IMR-90 (cell line): Measurements from ENCODE around the gene NEURL1B. TPM values are rescaled to one million over a fixed set of nuclear protein-coding genes. Genes with fewer than 3 reads are reported as not detected.

Source experiments
- ATAC-seq: fragments of 200-7000 bp; cut with Tn5 transposase; 2 replicates; pipeline ENCODE4 v1.9.1; 2020; ENCODE audit warnings: low read depth, mild to moderate bottlenecking, moderate library complexity
- BruUV-seq: library from RNA; stranded (reverse); fragments of 400-500 nt; replicated peaks from 2 replicates; lab custom pipeline; 2021; lab: Mats Ljungman, UMichigan
- CTCF ChIA-PET: fragments of 300-600 bp; formaldehyde crosslinking; extraction: SDS; loops from one replicate; lab custom pipeline; 2021; ENCODE audit warnings: antibody characterized with exemption; lab: Yijun Ruan, JAX
- POLR2A ChIA-PET: fragments of 300-600 bp; sonication (Branson Sonifier 250); formaldehyde crosslinking; loops from one replicate; lab custom pipeline; 2022; ENCODE audit warnings: antibody characterized with exemption; ENCODE audit not compliant: unreplicated experiment; lab: Charles Lee
- DNase-seq: peaks from one replicate; pipeline ENCODE4 v3.0.0; 2013
- H2AFZ ChIP-seq: replicated peaks from 2 replicates; pipeline ENCODE3; 2013; ENCODE audit warnings: low read length, mild to moderate bottlenecking; ENCODE audit not compliant: poor library complexity
- H2AK5ac ChIP-seq: 2 replicates; pipeline ENCODE4 v1.6.1; 2013; ENCODE audit warnings: low read depth, low read length, inconsistent platforms
- H2AK9ac ChIP-seq: replicated peaks from 2 replicates; pipeline ENCODE3; 2013; ENCODE audit warnings: mild to moderate bottlenecking, low read depth, low read length, moderate library complexity; ENCODE audit not compliant: poor library complexity
- H2BK120ac ChIP-seq: 2 replicates; pipeline ENCODE4 v1.6.1; 2013; ENCODE audit warnings: low read depth, low read length, inconsistent platforms
- H2BK15ac ChIP-seq: 3 replicates; pipeline ENCODE4 v1.6.1; 2013; ENCODE audit warnings: low read depth, low read length, inconsistent platforms
- H2BK20ac ChIP-seq: 2 replicates; pipeline ENCODE4 v1.6.1; 2013; ENCODE audit warnings: low read depth, mild to moderate bottlenecking, inconsistent platforms, low read length, moderate library complexity
- H2BK5ac ChIP-seq: 2 replicates; pipeline ENCODE4 v1.6.1; 2013; ENCODE audit warnings: mild to moderate bottlenecking, low read depth, low read length, inconsistent platforms; ENCODE audit not compliant: poor library complexity, severe bottlenecking
- H3K14ac ChIP-seq: replicated peaks from 2 replicates; pipeline ENCODE4 v1.6.1; 2013; ENCODE audit warnings: low read depth, low read length, inconsistent platforms
- H3K18ac ChIP-seq: 2 replicates; pipeline ENCODE4 v1.6.1; 2013; ENCODE audit warnings: low read depth, low read length, control low read depth
- H3K23ac ChIP-seq: 2 replicates; pipeline ENCODE4 v1.6.1; 2013; ENCODE audit warnings: low read depth, low read length, inconsistent platforms
- H3K27ac ChIP-seq: 2 replicates; pipeline ENCODE4 v1.5.1; 2013; ENCODE audit warnings: mild to moderate bottlenecking, control low read depth, low read length; ENCODE audit not compliant: insufficient read depth
- H3K27me3 ChIP-seq: 2 replicates; pipeline ENCODE4 v1.6.1; 2013; ENCODE audit warnings: low read length; ENCODE audit not compliant: control insufficient read depth, insufficient read depth
- H3K36me3 ChIP-seq: 2 replicates; pipeline ENCODE4 v1.6.1; 2013; ENCODE audit warnings: low read length, mixed read lengths; ENCODE audit not compliant: control insufficient read depth, insufficient read depth
- H3K4ac ChIP-seq: 2 replicates; pipeline ENCODE4 v1.6.1; 2013; ENCODE audit warnings: low read depth, low read length, inconsistent platforms
- H3K4me1 ChIP-seq: 2 replicates; pipeline ENCODE4 v1.6.1; 2013; ENCODE audit warnings: low read length, mixed read lengths; ENCODE audit not compliant: control insufficient read depth, insufficient read depth
- H3K4me2 ChIP-seq: 2 replicates; pipeline ENCODE4 v1.6.1; 2013; ENCODE audit warnings: low read depth, mild to moderate bottlenecking, control low read depth, low read length, moderate library complexity
- H3K4me3 ChIP-seq: 2 replicates; pipeline ENCODE4 v1.5.1; 2013; ENCODE audit warnings: low read depth, mild to moderate bottlenecking, control low read depth, low read length, moderate library complexity; ENCODE audit not compliant: insufficient read depth
- H3K56ac ChIP-seq: 2 replicates; pipeline ENCODE4 v1.6.1; 2013; ENCODE audit warnings: low read length, inconsistent platforms; ENCODE audit not compliant: insufficient read depth; ENCODE audit errors: extremely low read depth
- H3K79me1 ChIP-seq, 2 experiments: 2 replicates each; pipeline ENCODE4 v1.6.1; 2013; ENCODE audit warnings: low read length in 2 of 2, inconsistent platforms in 1 of 2, low read depth in 1 of 2
- H3K9ac ChIP-seq: 2 replicates; pipeline ENCODE4 v1.6.1; 2013; ENCODE audit warnings: low read depth, low read length, control low read depth
- H3K9me1 ChIP-seq: 2 replicates; pipeline ENCODE4 v1.6.1; 2013; ENCODE audit warnings: low read length, inconsistent platforms; ENCODE audit not compliant: insufficient read depth
- H3K9me3 ChIP-seq: 2 replicates; pipeline ENCODE4 v1.6.1; 2013; ENCODE audit warnings: low read length; ENCODE audit not compliant: control insufficient read depth, insufficient read depth
- H4K20me1 ChIP-seq: 2 replicates; pipeline ENCODE4 v1.6.1; 2013; ENCODE audit warnings: low read length, inconsistent platforms; ENCODE audit not compliant: insufficient read depth
- H4K5ac ChIP-seq: 2 replicates; pipeline ENCODE4 v1.6.1; 2013; ENCODE audit warnings: mild to moderate bottlenecking, low read depth, low read length, control low read depth
- H4K8ac ChIP-seq, 2 experiments: 2 replicates each; pipeline ENCODE4 v1.6.1; 2013; ENCODE audit warnings: low read depth in 2 of 2, low read length in 2 of 2, control low read depth in 1 of 2, inconsistent platforms in 1 of 2
- H4K91ac ChIP-seq: 2 replicates; pipeline ENCODE4 v1.6.1; 2013; ENCODE audit warnings: low read depth, low read length, inconsistent platforms; ENCODE audit not compliant: insufficient read depth
- BHLHE40 ChIP-seq: fragments of 150-350 bp; IDR thresholded peaks from 2 replicates; pipeline ENCODE4 v1.6.1; 2016; ENCODE audit warnings: mild to moderate bottlenecking, low read depth, low read length
- CEBPB ChIP-seq: IDR thresholded peaks from 2 replicates; pipeline ENCODE4 v1.6.1; 2012; ENCODE audit warnings: low read depth, low read length, improper control_type of control experiment
- CHD1 ChIP-seq: IDR thresholded peaks from 2 replicates; pipeline ENCODE4 v1.6.1; 2012; ENCODE audit warnings: low read depth, low read length, improper control_type of control experiment
- FOS ChIP-seq: fragments of 150-350 bp; IDR thresholded peaks from 2 replicates; pipeline ENCODE4 v1.6.1; 2016; ENCODE audit warnings: low read depth, low read length
- MAFK ChIP-seq: IDR thresholded peaks from 2 replicates; pipeline ENCODE4 v1.6.1; 2012; ENCODE audit warnings: low read depth, low read length, improper control_type of control experiment
- MAZ ChIP-seq: IDR thresholded peaks from 2 replicates; pipeline ENCODE4 v1.6.1; 2012; ENCODE audit warnings: low read depth, mild to moderate bottlenecking, low read length, improper control_type of control experiment, moderate library complexity, borderline replicate concordance
- MXI1 ChIP-seq: IDR thresholded peaks from 2 replicates; pipeline ENCODE4 v1.6.1; 2012; ENCODE audit warnings: low read depth, mild to moderate bottlenecking, low read length, moderate library complexity, borderline replicate concordance
- NFE2L2 ChIP-seq: fragments of 150-350 bp; IDR thresholded peaks from 2 replicates; pipeline ENCODE4 v1.6.1; 2016; ENCODE audit warnings: low read depth, mild to moderate bottlenecking, low read length
- POLR2A ChIP-seq: IDR thresholded peaks from 2 replicates; pipeline ENCODE4 v1.6.1; 2012; ENCODE audit warnings: mild to moderate bottlenecking, low read depth, low read length
- RAD21 ChIP-seq: IDR thresholded peaks from 2 replicates; pipeline ENCODE4 v1.6.1; 2012; ENCODE audit warnings: low read length, improper control_type of control experiment
- RCOR1 ChIP-seq: IDR thresholded peaks from 2 replicates; pipeline ENCODE4 v1.6.1; 2012; ENCODE audit warnings: mild to moderate bottlenecking, low read length, improper control_type of control experiment; ENCODE audit not compliant: insufficient replicate concordance
- RFX5 ChIP-seq: IDR thresholded peaks from 2 replicates; pipeline ENCODE4 v1.8.0; 2012; ENCODE audit warnings: low read depth, mild to moderate bottlenecking, low read length, moderate library complexity
- SMC3 ChIP-seq: fragments of 150-350 bp; IDR thresholded peaks from 2 replicates; pipeline ENCODE4 v1.6.1; 2016; ENCODE audit warnings: low read depth, mild to moderate bottlenecking, antibody characterized with exemption, low read length, moderate library complexity
- WGBS, 2 experiments: methylation state at CpG; one replicate each; pipeline versions ENCODE4 v1.1.5 to v1.1.7; 2013; ENCODE audit warnings: missing lambda C conversion rate in 2 of 2; ENCODE audit not compliant: insufficient read length in 1 of 2; ENCODE audit errors: extremely low coverage in 2 of 2; 5-methylcytosine and 5-hydroxymethylcytosine counted together
- dilution Hi-C: fragments of 300-500 bp; cut with HindIII; formaldehyde crosslinking; loops from one replicate; pipeline ENCODE4 v1.14.3; 2018; ENCODE audit warnings: low sequenced_read_pairs; ENCODE audit not compliant: unreplicated experiment
- in situ Hi-C: fragments of 300-500 bp; cut with MboI; formaldehyde crosslinking; loops from 3 replicates; pipeline ENCODE4 v1.14.3; 2019; ENCODE audit warnings: low sequenced_read_pairs, inconsistent platforms, mixed read lengths
- intact Hi-C: fragments of 100-400 bp; cut with micrococcal nuclease; formaldehyde crosslinking; loops from 2 replicates; pipeline ENCODE4 v1.10.0; 2022
- polyA plus RNA-seq, 3 experiments: library from polyadenylated mRNA; depleted of rRNA; stranded (reverse); fragments of >200 nt; gene quantifications; 2 replicates each; pipeline ENCODE4 v1.2.3, GENCODE V29; 2012; ENCODE audit warnings: low replicate concordance in 1 of 3
- total RNA-seq: library from RNA; depleted of rRNA; stranded (reverse); fragments of >200 nt; gene quantifications from 2 replicates; pipeline ENCODE4 v1.2.3, GENCODE V29; 2012
- TF ChIP-seq, protein P1 (sequence below): fragments of 150-350 bp; IDR thresholded peaks from 2 replicates; pipeline ENCODE4 v1.6.1; 2017; ENCODE audit warnings: mild to moderate bottlenecking, antibody characterized with exemption, low read length, low read depth
- TF ChIP-seq, protein P2 (sequence below): conservative IDR thresholded peaks from 2 replicates; pipeline ENCODE4 v1.5.1; 2012; ENCODE audit warnings: mild to moderate bottlenecking, low read depth, low read length, improper control_type of control experiment
- TF ChIP-seq, protein P3 (sequence below): fragments of 150-350 bp; IDR thresholded peaks from 2 replicates; pipeline ENCODE4 v1.6.1; 2016; ENCODE audit warnings: low read depth, mild to moderate bottlenecking, low read length, moderate library complexity, borderline replicate concordance

The NEURL1B gene
- total and polyA plus RNA-seq, 2 of the 4 experiments (the other 2 are of a cell fraction), result 1.8 to 2.8 TPM

DNA sequence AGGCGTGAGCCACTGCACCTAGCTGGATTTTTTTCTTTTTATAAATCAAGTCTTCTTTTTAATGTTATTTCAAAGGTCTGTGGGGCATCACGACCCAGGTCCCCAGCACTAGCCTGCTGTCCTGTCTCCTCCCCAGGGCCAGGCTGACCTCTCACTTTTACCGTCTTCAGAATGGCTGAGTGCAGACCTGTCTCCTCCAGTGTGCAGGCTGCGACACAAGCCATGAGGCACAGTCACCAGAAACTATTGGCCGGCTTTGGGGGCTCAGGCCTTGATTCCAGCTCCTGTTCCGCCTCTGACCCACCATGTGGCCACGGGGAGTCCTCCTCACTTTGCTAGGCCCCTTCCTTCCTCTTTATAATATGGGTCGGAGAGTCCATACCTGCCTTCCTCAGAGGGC lies 46.6 kb upstream of the NEURL1B start:
- Histone ChIP-seq H3K18ac (no peak overlapping the region), H3K36me3 (no peaks in the 10 kb centered on the region), H3K9me1 (peaks cover 10% of the 10 kb centered on the region), H3K27me3 (peaks cover 37% of the 10 kb centered on the region), H3K79me1 (no peaks in the 10 kb centered on the region), H3K56ac (no peak overlapping the region), H3K27ac (no peak overlapping the region), H2BK5ac (no peak overlapping the region), H2BK15ac (no peak overlapping the region), H3K9me3 (no peaks in the 10 kb centered on the region), H3K9ac (no peak overlapping the region), H3K14ac (no peak overlapping the region), H4K20me1 (peaks cover 6% of the 10 kb centered on the region; the same call in 1 of the 2 replicates), H2AK9ac (no peak overlapping the region), H2AK5ac (no peak overlapping the region), H3K4me1 (no peaks in the 10 kb centered on the region), H3K4ac (no peak overlapping the region), H3K23ac (no peak overlapping the region), H4K91ac (no peak overlapping the region), H3K4me3 (no peak overlapping the region), H2BK20ac (no peak overlapping the region), H2AFZ (no peak overlapping the region), H4K5ac (no peak overlapping the region), H2BK120ac (no peak overlapping the region), H4K8ac (no peak overlapping the region), H3K4me2 (no peak overlapping the region)
- intact Hi-C loops (no loop called here), dilution Hi-C loops (no loop called here), in situ Hi-C loops (no loop called here)
- no TSS peak for BruUV-seq
- TF ChIP-seq, protein P1, sequence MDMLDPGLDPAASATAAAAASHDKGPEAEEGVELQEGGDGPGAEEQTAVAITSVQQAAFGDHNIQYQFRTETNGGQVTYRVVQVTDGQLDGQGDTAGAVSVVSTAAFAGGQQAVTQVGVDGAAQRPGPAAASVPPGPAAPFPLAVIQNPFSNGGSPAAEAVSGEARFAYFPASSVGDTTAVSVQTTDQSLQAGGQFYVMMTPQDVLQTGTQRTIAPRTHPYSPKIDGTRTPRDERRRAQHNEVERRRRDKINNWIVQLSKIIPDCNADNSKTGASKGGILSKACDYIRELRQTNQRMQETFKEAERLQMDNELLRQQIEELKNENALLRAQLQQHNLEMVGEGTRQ, result no peak
- TF ChIP-seq, protein P2, sequence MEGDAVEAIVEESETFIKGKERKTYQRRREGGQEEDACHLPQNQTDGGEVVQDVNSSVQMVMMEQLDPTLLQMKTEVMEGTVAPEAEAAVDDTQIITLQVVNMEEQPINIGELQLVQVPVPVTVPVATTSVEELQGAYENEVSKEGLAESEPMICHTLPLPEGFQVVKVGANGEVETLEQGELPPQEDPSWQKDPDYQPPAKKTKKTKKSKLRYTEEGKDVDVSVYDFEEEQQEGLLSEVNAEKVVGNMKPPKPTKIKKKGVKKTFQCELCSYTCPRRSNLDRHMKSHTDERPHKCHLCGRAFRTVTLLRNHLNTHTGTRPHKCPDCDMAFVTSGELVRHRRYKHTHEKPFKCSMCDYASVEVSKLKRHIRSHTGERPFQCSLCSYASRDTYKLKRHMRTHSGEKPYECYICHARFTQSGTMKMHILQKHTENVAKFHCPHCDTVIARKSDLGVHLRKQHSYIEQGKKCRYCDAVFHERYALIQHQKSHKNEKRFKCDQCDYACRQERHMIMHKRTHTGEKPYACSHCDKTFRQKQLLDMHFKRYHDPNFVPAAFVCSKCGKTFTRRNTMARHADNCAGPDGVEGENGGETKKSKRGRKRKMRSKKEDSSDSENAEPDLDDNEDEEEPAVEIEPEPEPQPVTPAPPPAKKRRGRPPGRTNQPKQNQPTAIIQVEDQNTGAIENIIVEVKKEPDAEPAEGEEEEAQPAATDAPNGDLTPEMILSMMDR, result no peak
- no peak for TF ChIP-seq CEBPB
- TF ChIP-seq, protein P3, sequence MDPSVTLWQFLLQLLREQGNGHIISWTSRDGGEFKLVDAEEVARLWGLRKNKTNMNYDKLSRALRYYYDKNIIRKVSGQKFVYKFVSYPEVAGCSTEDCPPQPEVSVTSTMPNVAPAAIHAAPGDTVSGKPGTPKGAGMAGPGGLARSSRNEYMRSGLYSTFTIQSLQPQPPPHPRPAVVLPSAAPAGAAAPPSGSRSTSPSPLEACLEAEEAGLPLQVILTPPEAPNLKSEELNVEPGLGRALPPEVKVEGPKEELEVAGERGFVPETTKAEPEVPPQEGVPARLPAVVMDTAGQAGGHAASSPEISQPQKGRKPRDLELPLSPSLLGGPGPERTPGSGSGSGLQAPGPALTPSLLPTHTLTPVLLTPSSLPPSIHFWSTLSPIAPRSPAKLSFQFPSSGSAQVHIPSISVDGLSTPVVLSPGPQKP, result no peak
- no peak for TF ChIP-seq FOS
- no peak for TF ChIP-seq POLR2A
- no peak for TF ChIP-seq MXI1
- no peak for TF ChIP-seq NFE2L2
- TF ChIP-seq MAZ, result no peak
- TF ChIP-seq MAFK, result no peak
- no peak for TF ChIP-seq RCOR1
- no peak for TF ChIP-seq SMC3
- no peak for TF ChIP-seq RAD21
- TF ChIP-seq CHD1, result no peak
- TF ChIP-seq BHLHE40, result no peak
- no peak for TF ChIP-seq RFX5
- ChIA-PET POLR2A (no interaction called here), CTCF (no interaction called here)
- WGBS, 2 experiments, result 93% methylated on average over 2 of the region's 8 CpGs; no CpG with 5 or more reads in 1 of the 2 experiments
- DNase-seq (no peak), ATAC-seq (no peak)
